Astrocyte of the cerebellum (primary cell): ENCODE measurements around the gene SELENON.

ENCODE experiments used
- DNase-seq: peaks from one replicate; pipeline ENCODE4 v3.0.0-alpha.2; 2011; ENCODE audit warnings: low read depth
- H3K4me3 ChIP-seq: 2 replicates; pipeline ENCODE4 v1.5.1; 2011; ENCODE audit warnings: mild to moderate bottlenecking, low read depth, low read length, moderate library complexity
- in situ Hi-C: cut with HindIII; loops from 2 replicates; pipeline ENCODE4 v1.10.0; 2017; ENCODE audit warnings: low sequenced_read_pairs
- TF ChIP-seq, protein P1 (sequence below): IDR thresholded peaks from 2 replicates; pipeline ENCODE4 v1.5.1; 2012; ENCODE audit warnings: low read length, low read depth, moderate library complexity, mild to moderate bottlenecking; ENCODE audit errors: missing control alignments

SELENON gene

DNA sequence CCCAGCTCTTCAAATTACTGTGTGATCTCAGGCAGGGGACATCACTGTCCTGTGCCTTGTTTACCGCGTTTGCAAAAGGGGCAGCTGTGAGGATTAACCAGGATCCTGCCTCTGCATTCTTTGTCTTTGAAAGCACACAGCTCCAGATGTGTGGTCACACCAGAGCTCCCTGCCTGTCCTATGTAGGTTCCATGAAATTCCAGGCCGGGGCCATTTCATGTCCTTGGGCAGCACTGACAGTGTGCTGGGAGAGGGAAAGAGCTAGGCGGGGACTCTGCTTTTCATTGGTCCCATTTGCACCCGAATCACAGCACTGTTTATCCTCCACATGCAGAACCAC, 42.2 kb upstream of the SELENON start:
- in situ Hi-C loops, result no loop called here
- no peak for DNase-seq
- TF ChIP-seq, protein P1, sequence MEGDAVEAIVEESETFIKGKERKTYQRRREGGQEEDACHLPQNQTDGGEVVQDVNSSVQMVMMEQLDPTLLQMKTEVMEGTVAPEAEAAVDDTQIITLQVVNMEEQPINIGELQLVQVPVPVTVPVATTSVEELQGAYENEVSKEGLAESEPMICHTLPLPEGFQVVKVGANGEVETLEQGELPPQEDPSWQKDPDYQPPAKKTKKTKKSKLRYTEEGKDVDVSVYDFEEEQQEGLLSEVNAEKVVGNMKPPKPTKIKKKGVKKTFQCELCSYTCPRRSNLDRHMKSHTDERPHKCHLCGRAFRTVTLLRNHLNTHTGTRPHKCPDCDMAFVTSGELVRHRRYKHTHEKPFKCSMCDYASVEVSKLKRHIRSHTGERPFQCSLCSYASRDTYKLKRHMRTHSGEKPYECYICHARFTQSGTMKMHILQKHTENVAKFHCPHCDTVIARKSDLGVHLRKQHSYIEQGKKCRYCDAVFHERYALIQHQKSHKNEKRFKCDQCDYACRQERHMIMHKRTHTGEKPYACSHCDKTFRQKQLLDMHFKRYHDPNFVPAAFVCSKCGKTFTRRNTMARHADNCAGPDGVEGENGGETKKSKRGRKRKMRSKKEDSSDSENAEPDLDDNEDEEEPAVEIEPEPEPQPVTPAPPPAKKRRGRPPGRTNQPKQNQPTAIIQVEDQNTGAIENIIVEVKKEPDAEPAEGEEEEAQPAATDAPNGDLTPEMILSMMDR, result no peak
- no peak overlapping the region for H3K4me3 ChIP-seq

DNA sequence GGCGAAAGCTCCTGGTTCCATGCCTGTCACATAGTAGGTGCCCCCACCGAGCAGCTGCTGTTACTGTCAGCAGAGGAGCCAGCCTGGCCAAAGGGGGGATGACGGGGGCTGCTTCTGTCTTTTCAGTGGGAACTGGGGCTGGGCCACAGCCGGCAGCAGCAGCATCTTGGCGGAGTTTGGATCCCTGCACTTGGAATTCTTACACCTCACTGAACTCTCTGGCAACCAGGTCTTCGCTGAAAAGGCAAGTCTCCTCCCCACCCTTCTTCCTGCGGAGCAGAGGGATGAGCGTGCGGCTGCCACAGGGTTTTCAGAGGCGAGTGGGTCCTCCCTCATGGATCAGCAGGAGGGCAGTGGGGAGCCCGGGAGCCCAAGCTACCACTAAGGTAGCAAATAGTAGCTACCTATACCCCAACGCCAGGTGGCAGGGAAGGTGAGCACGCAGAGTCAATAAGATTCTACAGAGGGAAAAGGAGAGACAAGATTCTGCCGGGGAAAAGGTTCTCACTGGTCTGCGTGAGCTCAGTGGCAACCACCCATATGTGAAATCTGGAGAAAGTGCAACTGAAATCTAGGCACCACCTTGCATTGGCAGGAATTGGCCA, 41.4 kb upstream of the SELENON start:
- in situ Hi-C loops, result no loop called here
- H3K4me3 ChIP-seq, result no peak overlapping the region
- DNase-seq, result no peak
- TF ChIP-seq, protein P1, result no peak

DNA sequence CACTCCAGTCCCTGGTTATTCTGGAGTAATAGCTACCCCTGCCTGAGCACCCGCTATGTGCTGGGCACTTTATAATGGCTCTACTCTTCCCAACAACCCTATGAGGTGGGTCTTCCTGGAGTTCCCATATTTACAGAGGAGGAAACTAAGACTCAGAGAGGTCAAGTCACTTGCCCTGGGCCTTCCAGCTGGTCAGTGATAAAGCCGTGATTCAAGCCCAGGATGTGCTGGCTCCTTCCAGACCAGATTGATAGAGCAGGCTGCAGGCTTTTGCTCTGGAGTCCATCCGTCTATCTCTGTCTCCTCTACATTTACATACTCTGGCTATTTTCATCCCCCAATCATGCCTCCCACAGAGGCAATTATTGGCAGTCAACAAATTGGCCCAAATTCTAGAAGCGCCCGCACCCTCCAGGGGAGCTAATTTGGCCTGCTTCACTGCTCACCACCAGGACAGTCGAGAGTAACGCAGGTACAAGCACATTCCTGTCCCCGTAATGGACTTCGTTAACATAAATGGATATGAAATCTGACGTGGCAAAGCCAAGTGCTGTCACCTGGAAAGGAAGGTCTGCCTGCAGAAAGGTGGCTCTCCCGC, 39.8 kb upstream of the SELENON start:
- no peak for DNase-seq
- TF ChIP-seq, protein P1, result no peak
- no peak overlapping the region for H3K4me3 ChIP-seq
- in situ Hi-C loops, result no loop called here

DNA sequence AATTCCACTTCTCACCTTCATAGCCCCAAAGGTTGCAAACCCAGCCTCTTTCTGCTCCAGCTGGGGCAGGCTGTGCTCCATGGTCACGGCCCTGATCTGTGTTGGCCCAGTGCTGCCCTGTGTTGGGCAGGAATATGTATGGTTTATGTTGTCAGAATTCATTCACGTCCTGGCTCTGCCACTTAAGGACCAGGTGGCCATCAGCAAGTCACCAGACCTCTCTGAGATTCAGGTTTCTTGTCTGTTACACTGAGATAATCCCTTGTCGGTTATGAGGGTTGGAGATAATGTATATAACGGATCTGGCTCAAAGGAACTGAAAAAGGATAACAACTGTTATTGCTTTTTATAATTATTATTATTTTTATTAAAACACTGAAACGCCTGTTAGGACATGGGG, 39.1 kb upstream of the SELENON start:
- H3K4me3 ChIP-seq, result no peak overlapping the region
- in situ Hi-C loops, result no loop called here
- DNase-seq, result no peak
- TF ChIP-seq, protein P1, result no peak

DNA sequence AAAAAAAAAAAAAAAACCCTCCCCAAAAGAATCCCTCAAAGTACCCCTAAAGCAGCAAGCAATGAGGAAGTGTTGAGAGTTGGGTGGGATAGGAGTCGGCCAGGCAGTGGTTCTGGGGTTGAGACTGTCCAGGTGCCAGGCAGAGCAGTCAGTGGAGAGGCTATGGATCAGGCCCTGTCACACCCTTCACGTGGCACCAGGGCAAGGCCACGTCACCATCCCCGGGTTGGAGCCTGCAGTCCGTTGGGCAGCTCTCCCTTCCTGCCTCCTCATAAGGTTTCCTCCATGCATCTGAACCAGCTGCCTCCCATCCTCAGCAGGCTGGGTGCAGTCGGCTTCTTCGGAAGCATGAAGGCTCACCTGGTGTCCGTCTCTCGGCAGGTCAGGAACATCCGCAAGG, 36.5 kb upstream of the SELENON start:
- no peak for DNase-seq
- in situ Hi-C loops, result no loop called here
- TF ChIP-seq, protein P1, result no peak
- H3K4me3 ChIP-seq, result no peak overlapping the region

DNA sequence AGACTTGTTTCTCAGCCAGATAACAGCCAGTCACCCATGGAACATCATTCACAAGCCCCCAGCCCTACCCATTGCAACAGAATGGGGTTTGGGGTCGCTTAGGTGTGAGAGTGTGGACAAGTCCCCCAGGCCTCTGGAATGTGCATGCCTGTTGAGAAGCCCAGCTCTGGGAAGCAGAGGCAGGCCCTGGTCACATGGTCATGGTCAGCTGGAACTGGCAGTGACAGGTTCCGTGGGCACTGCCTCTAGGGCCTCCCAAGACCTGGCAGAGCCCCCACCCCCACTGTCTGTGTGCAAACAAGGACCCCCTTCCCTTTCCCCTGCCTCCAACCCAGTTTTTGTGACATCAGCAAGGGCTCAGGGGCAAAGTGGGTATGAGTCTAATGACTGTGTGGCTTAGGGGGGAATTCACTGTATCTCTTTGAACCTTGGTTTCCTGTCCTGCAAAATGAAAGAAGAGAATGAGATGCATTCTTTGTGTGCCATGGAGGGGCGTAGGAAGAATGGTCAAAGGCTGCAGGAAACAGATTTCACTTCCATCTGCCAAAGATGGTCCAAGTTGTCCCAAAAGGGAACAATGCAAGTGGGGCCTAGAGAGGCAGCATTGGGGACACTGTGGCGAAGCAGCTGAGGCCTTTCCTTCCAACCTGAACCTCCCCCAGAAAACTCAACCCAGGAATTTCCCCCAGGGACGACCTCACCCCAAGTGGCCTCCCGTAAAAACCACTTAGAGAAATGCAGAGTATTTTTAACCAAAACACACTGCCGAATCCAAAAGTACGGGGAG, 34.7 kb upstream of the SELENON start:
- no peak overlapping the region for H3K4me3 ChIP-seq
- in situ Hi-C loops, result no loop called here
- TF ChIP-seq, protein P1, result no peak
- DNase-seq, result no peak
